IMR-90 (cell line): ENCODE data around the gene MAML3.

Source experiments
- BHLHE40 ChIP-seq: fragments of 150-350 bp; IDR thresholded peaks from 2 replicates; pipeline ENCODE4 v1.6.1; 2016; ENCODE audit warnings: mild to moderate bottlenecking, low read depth, low read length
- CEBPB ChIP-seq: IDR thresholded peaks from 2 replicates; pipeline ENCODE4 v1.6.1; 2012; ENCODE audit warnings: low read depth, low read length, improper control_type of control experiment
- CHD1 ChIP-seq: IDR thresholded peaks from 2 replicates; pipeline ENCODE4 v1.6.1; 2012; ENCODE audit warnings: low read depth, low read length, improper control_type of control experiment
- CTCF ChIP-seq: conservative IDR thresholded peaks from 2 replicates; pipeline ENCODE4 v1.5.1; 2012; ENCODE audit warnings: mild to moderate bottlenecking, low read depth, low read length, improper control_type of control experiment
- MAFK ChIP-seq: IDR thresholded peaks from 2 replicates; pipeline ENCODE4 v1.6.1; 2012; ENCODE audit warnings: low read depth, low read length, improper control_type of control experiment
- NFE2L2 ChIP-seq: fragments of 150-350 bp; IDR thresholded peaks from 2 replicates; pipeline ENCODE4 v1.6.1; 2016; ENCODE audit warnings: low read depth, mild to moderate bottlenecking, low read length
- POLR2A ChIP-seq: IDR thresholded peaks from 2 replicates; pipeline ENCODE4 v1.6.1; 2012; ENCODE audit warnings: mild to moderate bottlenecking, low read depth, low read length
- RAD21 ChIP-seq: IDR thresholded peaks from 2 replicates; pipeline ENCODE4 v1.6.1; 2012; ENCODE audit warnings: low read length, improper control_type of control experiment

- TF ChIP-seq CTCF: no peak
- no peak for TF ChIP-seq RAD21
- no peak for TF ChIP-seq NFE2L2
- no peak for TF ChIP-seq POLR2A
- no peak for TF ChIP-seq MAFK
- TF ChIP-seq BHLHE40: no peak
- no peak for TF ChIP-seq CEBPB
- no peak for TF ChIP-seq CHD1
These were observed 12.7 kb downstream of the MAML3 start for GRCh38 chr4:140141210-140141835.
